GM19463 (cell line): ENCODE measurements around the gene SRM.
"Not testable (repeated sequence)": the region's sequence is repeated elsewhere in the genome, so short reads cannot be mapped to it uniquely, and the experiment has no call there.

Experiments used
- ATAC-seq: cut with Tn5 transposase; IDR thresholded peaks from one replicate; pipeline ENCODE4 v1.9.1; 2021; ENCODE audit warnings: mild to moderate bottlenecking, moderate library complexity; ENCODE audit not compliant: unreplicated experiment

SRM gene

GRCh38 chr1:11045428-11046269 is 14.2 kb downstream of the SRM start:
- no peak for ATAC-seq

DNA sequence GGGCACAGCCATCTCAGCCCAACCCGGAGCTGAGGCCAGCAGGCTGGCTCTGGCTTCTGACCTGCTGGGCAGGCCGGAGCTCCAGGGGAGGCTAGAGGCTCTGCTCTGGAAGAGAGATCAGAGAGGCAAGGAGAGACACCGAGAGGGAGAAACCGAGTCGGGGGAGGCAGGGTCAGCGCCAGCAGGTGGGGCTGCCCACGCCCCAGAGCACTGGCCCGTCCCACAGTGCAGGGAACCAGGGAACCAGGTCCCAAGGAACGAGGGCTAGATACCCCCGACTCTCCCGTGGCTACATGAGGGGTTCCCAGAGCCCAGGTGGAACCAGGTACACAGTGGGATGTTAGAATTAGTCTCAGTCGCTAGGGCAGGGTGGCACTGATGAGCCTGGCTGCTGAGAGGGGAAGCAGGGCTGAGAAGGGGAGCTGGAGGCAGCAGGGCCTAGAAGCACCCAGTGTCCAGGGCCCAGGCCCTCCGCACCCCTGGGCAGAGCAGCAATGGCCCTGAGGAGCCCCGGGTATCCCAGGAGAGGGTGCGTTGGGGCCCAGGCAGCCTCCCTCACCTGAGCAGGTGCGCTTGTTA is 14.9 kb downstream of the SRM start:
- no peak for ATAC-seq

GRCh38 chr1:11044086-11044848 is 15.6 kb downstream of the SRM start:
- ATAC-seq = no peak

- no peak for ATAC-seq
Observed at GRCh38 chr1:11042995-11043874, 16.6 kb downstream of the SRM start.

DNA sequence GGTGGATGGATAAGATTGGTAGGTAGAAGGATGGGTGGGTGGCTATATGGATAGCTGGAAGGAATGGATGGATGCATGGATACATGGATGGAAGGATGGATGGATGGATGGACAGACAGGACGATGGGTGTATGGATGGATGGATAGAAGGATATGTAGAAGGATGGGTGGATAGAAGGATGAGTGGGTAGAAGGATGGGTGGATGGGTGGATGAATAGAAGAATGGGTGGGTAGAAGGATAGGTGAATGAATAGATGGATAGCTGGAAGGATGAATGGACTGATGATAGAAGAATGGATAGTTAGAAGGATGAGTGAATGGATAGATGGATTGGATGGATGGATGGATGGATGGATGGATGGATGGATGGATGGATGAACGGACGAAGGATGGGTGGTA is 17.8 kb downstream of the SRM start:
- ATAC-seq = no peak

- ATAC-seq = no peak
Observed at GRCh38 chr1:11041048-11041447, 18.8 kb downstream of the SRM start.

DNA sequence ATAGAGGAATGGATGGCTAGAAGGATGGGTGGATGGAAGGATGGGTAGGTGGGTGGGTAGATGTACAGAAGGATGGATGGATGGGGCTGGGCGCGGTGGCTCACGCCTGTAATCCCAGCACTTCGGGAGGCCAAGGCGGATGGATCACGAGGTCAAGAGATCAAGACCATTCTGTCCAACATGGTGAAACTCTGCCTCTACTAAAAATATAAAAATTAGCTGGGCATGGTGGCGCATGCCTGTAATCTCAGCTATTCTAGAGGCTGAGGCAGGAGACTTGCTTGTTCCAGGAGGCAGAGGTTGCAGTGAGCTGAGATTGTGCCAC is 19.8 kb downstream of the SRM start:
- not testable (repeated sequence) for ATAC-seq

DNA sequence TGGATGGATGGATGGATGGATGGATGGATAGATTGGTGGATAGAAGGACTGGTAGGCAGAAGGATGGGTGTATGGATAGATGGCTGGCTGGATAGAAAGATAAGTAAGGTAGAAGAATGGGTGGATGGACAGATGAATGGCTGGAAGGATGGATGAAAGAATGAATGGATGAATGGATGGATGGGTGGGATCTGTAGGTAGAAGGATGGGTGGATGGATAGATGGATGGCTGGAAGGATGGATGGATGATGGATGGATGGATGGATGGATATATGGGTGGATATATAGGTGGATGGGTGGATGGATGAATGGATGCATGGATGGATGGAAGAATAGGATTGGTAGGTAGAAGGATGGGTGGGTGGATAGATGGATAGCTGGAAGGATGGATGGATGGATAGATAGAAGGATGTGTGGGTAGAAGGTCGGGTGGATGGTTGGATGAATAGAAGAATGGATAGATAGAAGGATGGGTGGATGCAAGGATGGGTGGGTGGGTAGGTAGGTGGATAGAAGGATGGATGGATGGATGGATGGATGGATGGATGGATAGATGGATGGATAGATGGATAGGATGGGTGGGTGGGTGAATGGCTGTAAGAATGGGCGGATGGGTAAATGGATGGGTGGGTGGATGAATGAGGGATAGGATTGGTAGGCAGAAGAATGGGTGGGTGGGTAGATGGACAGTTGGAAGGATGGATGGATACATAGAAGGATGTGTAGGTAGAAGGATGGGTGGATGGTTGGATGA is 20.3 kb downstream of the SRM start:
- ATAC-seq = no peak

DNA sequence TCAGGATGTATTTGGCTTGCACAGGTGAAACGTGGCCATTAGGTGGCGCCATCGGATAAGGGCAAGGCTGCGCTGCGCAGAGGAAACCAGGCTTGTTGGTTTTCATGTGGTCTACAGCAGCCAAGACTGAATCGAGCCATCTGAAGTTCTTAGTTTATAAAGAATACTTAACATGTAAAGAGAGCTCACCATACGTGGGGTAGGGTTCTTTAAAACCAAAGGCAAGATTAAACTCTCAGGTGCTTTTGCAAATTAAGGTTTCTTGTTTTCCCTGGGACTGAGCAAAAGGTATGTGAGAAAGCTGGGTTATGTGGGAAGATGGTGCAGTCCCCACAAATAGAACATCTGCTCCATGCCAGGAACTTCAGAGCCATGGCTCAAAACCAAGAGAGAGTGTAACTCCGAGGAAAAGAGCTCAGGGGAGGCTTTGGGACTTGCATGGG is 22.1 kb downstream of the SRM start:
- ATAC-seq = peak; percentile 42

GRCh38 chr1:11037019-11037739 is 22.6 kb downstream of the SRM start:
- ATAC-seq = not testable (repeated sequence)

- no peak for ATAC-seq
Observed at GRCh38 chr1:11031624-11032262, 28.1 kb downstream of the SRM start.

GRCh38 chr1:11030865-11031264 is 29.0 kb downstream of the SRM start:
- ATAC-seq = no peak

DNA sequence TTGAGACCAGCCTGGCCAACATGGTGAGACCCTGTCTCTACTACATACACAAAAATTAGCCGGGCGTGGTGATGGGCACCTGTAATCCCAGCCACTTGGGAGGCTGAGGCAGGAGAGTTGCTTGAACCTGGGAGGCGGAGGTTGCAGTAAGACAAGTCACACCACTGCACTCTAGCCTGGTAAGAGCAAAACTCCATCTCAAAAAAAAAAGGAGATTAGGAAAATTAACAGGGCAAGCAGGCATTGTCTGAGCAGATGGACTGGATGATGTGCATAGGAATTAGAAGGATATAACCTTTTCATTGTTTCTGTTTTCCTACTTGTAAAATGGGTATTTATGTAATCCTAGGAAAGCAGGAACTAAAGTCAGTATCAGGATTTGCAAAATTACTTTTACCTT is 31.8 kb downstream of the SRM start:
- no peak for ATAC-seq

DNA sequence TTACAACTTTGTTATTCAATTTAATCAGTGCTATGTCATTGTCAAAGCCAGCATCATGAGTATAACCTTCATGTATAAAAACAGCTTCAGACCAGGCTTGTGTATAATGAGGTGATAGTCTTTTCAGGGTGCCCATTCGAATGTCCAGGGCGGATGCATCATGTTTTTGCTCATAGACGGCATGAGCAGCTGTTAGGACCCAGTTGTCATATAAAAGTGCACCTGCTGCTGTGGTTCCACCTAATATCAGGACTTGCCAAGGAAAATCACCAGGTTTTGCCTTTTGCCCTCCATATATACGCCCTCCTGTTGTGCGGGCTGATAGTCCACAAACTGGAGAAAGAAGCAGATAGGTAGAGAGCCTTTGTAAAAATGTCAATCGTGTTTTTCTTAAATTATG is 32.5 kb downstream of the SRM start:
- ATAC-seq = no peak

DNA sequence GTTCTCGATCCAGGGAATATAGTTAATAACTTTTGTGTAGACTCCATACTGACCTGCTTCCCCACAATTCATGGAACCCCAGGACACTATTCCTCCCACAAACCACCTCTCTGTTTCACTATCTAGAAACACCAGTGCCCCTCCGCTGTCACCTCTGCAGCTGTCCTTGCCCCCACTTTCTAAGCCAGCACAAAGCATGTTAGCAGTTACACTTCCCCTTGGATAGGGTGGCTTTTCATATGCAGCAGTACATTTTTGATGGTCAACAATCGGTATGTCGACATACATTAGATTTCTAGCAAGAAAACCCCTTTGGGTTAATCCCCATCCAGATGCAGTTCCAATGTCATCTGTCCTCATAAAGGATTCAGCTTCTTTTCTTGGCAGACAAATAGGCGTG is 32.9 kb downstream of the SRM start:
- no peak for ATAC-seq

DNA sequence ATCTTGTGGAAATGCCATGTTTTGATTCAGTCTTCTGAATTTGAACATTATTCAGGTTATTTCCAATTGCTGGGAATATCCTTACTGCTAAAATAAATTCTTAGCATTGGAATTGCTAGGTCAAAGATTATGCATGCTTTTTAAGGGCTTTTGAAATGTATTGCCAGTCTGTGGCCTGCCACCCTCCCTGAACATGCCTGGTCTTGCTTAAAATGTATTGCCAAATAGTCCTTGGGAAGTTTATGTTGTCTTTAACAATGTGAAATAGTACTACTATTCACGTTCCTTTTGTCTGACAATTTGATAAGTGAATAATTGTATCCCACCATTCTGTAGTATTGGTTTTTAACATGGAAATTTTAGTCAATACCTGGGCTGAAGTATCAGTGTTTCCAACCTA is 33.8 kb downstream of the SRM start:
- ATAC-seq = no peak

- no peak for ATAC-seq
Observed at GRCh38 chr1:11025618-11026017, 34.2 kb downstream of the SRM start.

GRCh38 chr1:11024874-11025203 is 35.0 kb downstream of the SRM start:
- no peak for ATAC-seq

DNA sequence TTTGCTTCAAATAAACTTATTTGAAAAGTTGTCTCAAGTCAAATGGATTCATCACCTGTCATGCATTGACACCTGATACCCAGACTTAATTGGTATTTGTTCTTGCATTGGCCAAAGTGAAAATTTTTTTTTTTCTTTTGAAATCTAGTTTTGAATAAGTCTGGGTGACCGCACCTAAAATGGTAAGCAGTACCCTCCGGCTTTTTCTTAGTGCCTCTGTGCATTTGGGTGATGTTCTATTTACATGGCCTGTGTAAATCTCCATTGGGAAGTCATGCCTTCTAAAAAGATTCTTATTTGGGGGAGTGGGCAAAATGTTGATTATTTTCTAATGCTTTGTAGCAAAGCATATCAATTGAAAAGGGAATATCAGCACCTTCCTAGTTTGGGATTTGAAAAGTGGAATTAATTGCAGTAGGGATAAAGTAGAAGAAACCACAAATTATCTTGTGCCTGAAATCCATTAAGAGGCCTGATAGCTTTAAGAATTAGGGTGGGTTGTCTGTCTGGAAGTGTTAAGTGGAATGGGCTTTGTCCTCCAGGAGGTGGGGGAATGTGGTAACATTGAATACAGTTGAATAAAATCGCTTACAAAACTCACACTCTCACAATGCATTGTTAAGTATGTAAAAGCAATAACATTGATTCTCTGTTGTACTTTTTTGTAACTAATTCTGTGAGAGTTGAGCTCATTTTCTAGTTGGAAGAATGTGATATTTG is 35.5 kb downstream of the SRM start:
- ATAC-seq = no peak
